GM23338 (cell line): ENCODE results near the gene MINAR1. TPM values are rescaled to one million over a fixed set of nuclear protein-coding genes. Genes with fewer than 3 reads are reported as not detected.

Experiments used
- ATAC-seq: fragments of 200-7000 bp; cut with Tn5 transposase; 3 replicates; pipeline ENCODE4 v1.9.1; 2020
- DNase-seq: peaks from one replicate; pipeline ENCODE4 v3.0.0-alpha.2; 2015; ENCODE audit warnings: low spot score
- H2AFZ ChIP-seq: fragments of 200-600 bp; sonication (generic); 2 replicates; pipeline ENCODE4 v1.8.0; 2016; ENCODE audit warnings: antibody characterized with exemption, mild to moderate bottlenecking, moderate library complexity
- H3F3A ChIP-seq: fragments of 200-600 bp; sonication (generic); replicated peaks from 2 replicates; pipeline ENCODE4 v1.8.0; 2017; ENCODE audit warnings: antibody characterized with exemption, mixed run types, low read depth
- H3K27ac ChIP-seq: fragments of 200-600 bp; sonication (generic); 2 replicates; pipeline ENCODE4 v1.6.1; 2016; ENCODE audit warnings: low read depth
- H3K27me3 ChIP-seq: fragments of 200-600 bp; sonication (generic); 2 replicates; pipeline ENCODE4 v1.8.0; 2016; ENCODE audit warnings: mild to moderate bottlenecking, mixed run types, moderate library complexity; ENCODE audit not compliant: insufficient read depth
- H3K36me3 ChIP-seq: fragments of 200-600 bp; sonication (generic); 2 replicates; pipeline ENCODE4 v1.8.0; 2016; ENCODE audit warnings: mild to moderate bottlenecking; ENCODE audit not compliant: insufficient read depth
- H3K4me1 ChIP-seq: fragments of 200-600 bp; sonication (generic); 2 replicates; pipeline ENCODE4 v1.8.0; 2016; ENCODE audit warnings: mild to moderate bottlenecking, moderate library complexity; ENCODE audit not compliant: insufficient read depth
- H3K4me2 ChIP-seq: fragments of 200-600 bp; sonication (generic); 2 replicates; pipeline ENCODE4 v1.7.1; 2017; ENCODE audit warnings: mixed run types
- H3K4me3 ChIP-seq: fragments of 200-600 bp; sonication (generic); 2 replicates; pipeline ENCODE4 v1.6.1; 2016; ENCODE audit warnings: mixed run types
- H3K79me2 ChIP-seq: fragments of 200-600 bp; sonication (generic); replicated peaks from 2 replicates; pipeline ENCODE4 v1.8.0; 2017; ENCODE audit warnings: mild to moderate bottlenecking; ENCODE audit not compliant: insufficient read depth
- H3K9me2 ChIP-seq: fragments of 200-600 bp; sonication (generic); 2 replicates; pipeline ENCODE4 v1.8.0; 2017; ENCODE audit not compliant: insufficient read depth
- H4K20me1 ChIP-seq: fragments of 200-600 bp; sonication (generic); replicated peaks from 2 replicates; pipeline ENCODE4 v1.8.0; 2017; ENCODE audit warnings: mild to moderate bottlenecking; ENCODE audit not compliant: insufficient read depth
- H3K27ac Mint-ChIP-seq: 2 replicates; pipeline ENCODE4 v1.8.0; 2020; ENCODE audit warnings: inconsistent platforms, mild to moderate bottlenecking, moderate library complexity, mixed read lengths
- H3K27me3 Mint-ChIP-seq: 3 replicates; pipeline ENCODE4 v1.8.0; 2022; ENCODE audit warnings: low read depth, mild to moderate bottlenecking, moderate library complexity, mixed read lengths, inconsistent platforms; ENCODE audit not compliant: insufficient read depth, poor library complexity
- H3K36me3 Mint-ChIP-seq: 3 replicates; pipeline ENCODE4 v1.8.0; 2021; ENCODE audit warnings: low read depth, mild to moderate bottlenecking, inconsistent platforms, moderate library complexity, mixed read lengths
- H3K4me1 Mint-ChIP-seq: 3 replicates; pipeline ENCODE4 v1.8.0; 2020; ENCODE audit warnings: mild to moderate bottlenecking, inconsistent platforms, mixed read lengths
- H3K4me3 Mint-ChIP-seq: 3 replicates; pipeline ENCODE4 v1.8.0; 2021; ENCODE audit warnings: moderate library complexity, mild to moderate bottlenecking, inconsistent platforms, mixed read lengths
- H3K9me3 Mint-ChIP-seq: 3 replicates; pipeline ENCODE4 v1.8.0; 2020; ENCODE audit warnings: moderate library complexity, mild to moderate bottlenecking, inconsistent platforms, mixed read lengths
- CREB1 ChIP-seq: fragments of 250-450 bp; sonication (Bioruptor Pico); IDR thresholded peaks from 2 replicates; pipeline ENCODE4 v1.5.0; 2020; ENCODE audit warnings: low read depth, mild to moderate bottlenecking, moderate library complexity
- EZH2 ChIP-seq: fragments of 200-600 bp; sonication (generic); IDR thresholded peaks from one replicate; pipeline ENCODE4 v1.8.0; 2017; ENCODE audit warnings: antibody characterized with exemption, mild to moderate bottlenecking, low read depth; ENCODE audit not compliant: unreplicated experiment
- EZH2phosphoT487 ChIP-seq: fragments of 200-600 bp; sonication (generic); IDR thresholded peaks from one replicate; pipeline ENCODE4 v1.8.1; 2018; ENCODE audit warnings: antibody characterized with exemption; ENCODE audit not compliant: unreplicated experiment
- JUNB ChIP-seq: IDR thresholded peaks from one replicate; pipeline ENCODE4 v1.6.1; 2016; ENCODE audit warnings: antibody characterized with exemption; ENCODE audit not compliant: unreplicated experiment
- NANOG ChIP-seq: IDR thresholded peaks from 2 replicates; pipeline ENCODE4 v1.6.1; 2016; ENCODE audit warnings: antibody characterized with exemption, borderline replicate concordance
- POLR2AphosphoS5 ChIP-seq: IDR thresholded peaks from 2 replicates; pipeline ENCODE4 v1.6.1; 2016; ENCODE audit warnings: antibody characterized with exemption, low read depth
- STAT1 ChIP-seq: IDR thresholded peaks from one replicate; pipeline ENCODE4 v1.6.1; 2016; ENCODE audit warnings: antibody characterized with exemption; ENCODE audit not compliant: unreplicated experiment
- ZNF114 ChIP-seq: fragments of 250-450 bp; sonication (Bioruptor Pico); IDR thresholded peaks from 2 replicates; pipeline ENCODE4 v1.5.0; 2020; ENCODE audit warnings: mild to moderate bottlenecking, moderate library complexity
- ZNF331 ChIP-seq: fragments of 250-450 bp; sonication (Bioruptor Pico); IDR thresholded peaks from 2 replicates; pipeline ENCODE4 v1.5.0; 2020; ENCODE audit warnings: low read depth, mild to moderate bottlenecking, moderate library complexity
- ZNF462 ChIP-seq: fragments of 250-450 bp; sonication (Bioruptor Pico); IDR thresholded peaks from 2 replicates; pipeline ENCODE4 v1.5.0; 2020; ENCODE audit warnings: mild to moderate bottlenecking, moderate library complexity
- polyA plus RNA-seq: library from polyadenylated mRNA; unstranded; fragments of >200 nt; fragmentation: Nextera tagmentation; extraction: Ambion mirVana; gene quantifications from 2 replicates; pipeline ENCODE4 v1.2.1, GENCODE V29; 2016
- total RNA-seq: library from RNA; depleted of rRNA; stranded (reverse); fragments of >200 nt; shearing (Covaris generic); gene quantifications from 2 replicates; pipeline ENCODE4 v1.2.3, GENCODE V29; 2014
- TF ChIP-seq, protein P1 (sequence below): IDR thresholded peaks from 2 replicates; pipeline ENCODE4 v1.6.1; 2016; ENCODE audit warnings: antibody characterized with exemption
- TF ChIP-seq, protein P2 (sequence below): IDR thresholded peaks from one replicate; pipeline ENCODE4 v1.6.1; 2018; ENCODE audit warnings: antibody characterized with exemption; ENCODE audit not compliant: unreplicated experiment
- TF ChIP-seq, protein P3 (sequence below), 2 experiments: fragments of 200-600 bp in 1 of 2; sonication (generic) in 1 of 2; conservative IDR thresholded peaks; 2 replicates each; pipeline versions ENCODE4 v1.5.1 to v1.6.1; 2016 to 2017; ENCODE audit warnings: antibody characterized with exemption in 2 of 2, low read depth in 2 of 2, mild to moderate bottlenecking in 2 of 2, moderate library complexity in 1 of 2

MINAR1 gene
- total and polyA plus RNA-seq, 2 experiments from 2014 or later: 0.32 to 1.4 TPM

DNA sequence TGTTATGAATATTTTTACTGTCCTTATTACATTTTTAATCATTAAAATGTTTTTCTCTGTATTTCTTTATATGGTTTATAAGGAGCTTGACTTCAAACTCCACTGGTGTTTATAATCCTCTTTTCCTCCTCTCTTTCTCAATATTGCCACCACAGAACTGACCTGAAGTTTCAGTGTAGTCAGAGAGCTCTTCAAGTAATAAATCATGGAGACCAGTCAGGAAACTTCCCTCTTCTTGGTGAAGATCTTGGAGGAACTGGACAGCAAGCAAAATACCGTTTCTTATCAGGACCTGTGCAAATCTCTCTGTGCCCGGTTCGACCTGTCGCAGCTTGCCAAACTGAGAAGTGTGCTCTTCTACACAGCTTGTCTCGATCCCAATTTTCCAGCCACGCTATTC is 23.8 kb downstream of the MINAR1 start:
- Mint-ChIP-seq H3K27ac (no peak overlapping the region), H3K36me3 (no peaks in the 10 kb centered on the region), H3K4me3 (no peak overlapping the region), H3K27me3 (peaks cover 1% of the 10 kb centered on the region), H3K9me3 (no peaks in the 10 kb centered on the region), H3K4me1 (no peaks in the 10 kb centered on the region)
- Histone ChIP-seq H3K27ac (no peak overlapping the region), H3K9me2 (no peaks in the 10 kb centered on the region), H3K4me2 (no peak overlapping the region), H3K79me2 (no peaks in the 10 kb centered on the region), H3K4me3 (no peak overlapping the region), H3K27me3 (no peaks in the 10 kb centered on the region), H2AFZ (no peak overlapping the region), H3K36me3 (no peaks in the 10 kb centered on the region), H3K4me1 (no peaks in the 10 kb centered on the region), H4K20me1 (no peaks in the 10 kb centered on the region), H3F3A (no peaks in the 10 kb centered on the region)
- ATAC-seq (no peak), DNase-seq (no peak)
- TF ChIP-seq, protein P1, sequence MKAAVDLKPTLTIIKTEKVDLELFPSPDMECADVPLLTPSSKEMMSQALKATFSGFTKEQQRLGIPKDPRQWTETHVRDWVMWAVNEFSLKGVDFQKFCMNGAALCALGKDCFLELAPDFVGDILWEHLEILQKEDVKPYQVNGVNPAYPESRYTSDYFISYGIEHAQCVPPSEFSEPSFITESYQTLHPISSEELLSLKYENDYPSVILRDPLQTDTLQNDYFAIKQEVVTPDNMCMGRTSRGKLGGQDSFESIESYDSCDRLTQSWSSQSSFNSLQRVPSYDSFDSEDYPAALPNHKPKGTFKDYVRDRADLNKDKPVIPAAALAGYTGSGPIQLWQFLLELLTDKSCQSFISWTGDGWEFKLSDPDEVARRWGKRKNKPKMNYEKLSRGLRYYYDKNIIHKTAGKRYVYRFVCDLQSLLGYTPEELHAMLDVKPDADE: no peak
- TF ChIP-seq ZNF114: no peak
- no peak for TF ChIP-seq POLR2AphosphoS5
- TF ChIP-seq, protein P2, sequence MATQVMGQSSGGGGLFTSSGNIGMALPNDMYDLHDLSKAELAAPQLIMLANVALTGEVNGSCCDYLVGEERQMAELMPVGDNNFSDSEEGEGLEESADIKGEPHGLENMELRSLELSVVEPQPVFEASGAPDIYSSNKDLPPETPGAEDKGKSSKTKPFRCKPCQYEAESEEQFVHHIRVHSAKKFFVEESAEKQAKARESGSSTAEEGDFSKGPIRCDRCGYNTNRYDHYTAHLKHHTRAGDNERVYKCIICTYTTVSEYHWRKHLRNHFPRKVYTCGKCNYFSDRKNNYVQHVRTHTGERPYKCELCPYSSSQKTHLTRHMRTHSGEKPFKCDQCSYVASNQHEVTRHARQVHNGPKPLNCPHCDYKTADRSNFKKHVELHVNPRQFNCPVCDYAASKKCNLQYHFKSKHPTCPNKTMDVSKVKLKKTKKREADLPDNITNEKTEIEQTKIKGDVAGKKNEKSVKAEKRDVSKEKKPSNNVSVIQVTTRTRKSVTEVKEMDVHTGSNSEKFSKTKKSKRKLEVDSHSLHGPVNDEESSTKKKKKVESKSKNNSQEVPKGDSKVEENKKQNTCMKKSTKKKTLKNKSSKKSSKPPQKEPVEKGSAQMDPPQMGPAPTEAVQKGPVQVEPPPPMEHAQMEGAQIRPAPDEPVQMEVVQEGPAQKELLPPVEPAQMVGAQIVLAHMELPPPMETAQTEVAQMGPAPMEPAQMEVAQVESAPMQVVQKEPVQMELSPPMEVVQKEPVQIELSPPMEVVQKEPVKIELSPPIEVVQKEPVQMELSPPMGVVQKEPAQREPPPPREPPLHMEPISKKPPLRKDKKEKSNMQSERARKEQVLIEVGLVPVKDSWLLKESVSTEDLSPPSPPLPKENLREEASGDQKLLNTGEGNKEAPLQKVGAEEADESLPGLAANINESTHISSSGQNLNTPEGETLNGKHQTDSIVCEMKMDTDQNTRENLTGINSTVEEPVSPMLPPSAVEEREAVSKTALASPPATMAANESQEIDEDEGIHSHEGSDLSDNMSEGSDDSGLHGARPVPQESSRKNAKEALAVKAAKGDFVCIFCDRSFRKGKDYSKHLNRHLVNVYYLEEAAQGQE: no peak
- no peak for TF ChIP-seq ZNF462
- no peak for TF ChIP-seq ZNF331 (CRISPR knock-in tag)
- TF ChIP-seq, protein P3, sequence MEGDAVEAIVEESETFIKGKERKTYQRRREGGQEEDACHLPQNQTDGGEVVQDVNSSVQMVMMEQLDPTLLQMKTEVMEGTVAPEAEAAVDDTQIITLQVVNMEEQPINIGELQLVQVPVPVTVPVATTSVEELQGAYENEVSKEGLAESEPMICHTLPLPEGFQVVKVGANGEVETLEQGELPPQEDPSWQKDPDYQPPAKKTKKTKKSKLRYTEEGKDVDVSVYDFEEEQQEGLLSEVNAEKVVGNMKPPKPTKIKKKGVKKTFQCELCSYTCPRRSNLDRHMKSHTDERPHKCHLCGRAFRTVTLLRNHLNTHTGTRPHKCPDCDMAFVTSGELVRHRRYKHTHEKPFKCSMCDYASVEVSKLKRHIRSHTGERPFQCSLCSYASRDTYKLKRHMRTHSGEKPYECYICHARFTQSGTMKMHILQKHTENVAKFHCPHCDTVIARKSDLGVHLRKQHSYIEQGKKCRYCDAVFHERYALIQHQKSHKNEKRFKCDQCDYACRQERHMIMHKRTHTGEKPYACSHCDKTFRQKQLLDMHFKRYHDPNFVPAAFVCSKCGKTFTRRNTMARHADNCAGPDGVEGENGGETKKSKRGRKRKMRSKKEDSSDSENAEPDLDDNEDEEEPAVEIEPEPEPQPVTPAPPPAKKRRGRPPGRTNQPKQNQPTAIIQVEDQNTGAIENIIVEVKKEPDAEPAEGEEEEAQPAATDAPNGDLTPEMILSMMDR (conservative IDR thresholded peaks at IDR 0.05; ENCODE audit: low read depth in 2 of 2): no peak
- no peak for TF ChIP-seq EZH2phosphoT487
- TF ChIP-seq JUNB: no peak
- no peak for TF ChIP-seq EZH2
- TF ChIP-seq STAT1: no peak
- TF ChIP-seq CREB1: no peak
- no peak for TF ChIP-seq NANOG
